HL-60/S4 treated with phorbol 12-myristate 13-acetate at 8.2 ng/mL for 4 days and 3 days (cell line): Measurements from ENCODE around the gene CASZ1.

Experiments used
- in situ Hi-C: fragments of 300-500 bp; cut with MboI; formaldehyde crosslinking; loops from 2 replicates; pipeline ENCODE4 v1.15.0; 2022; ENCODE audit warnings: low sequenced_read_pairs

The CASZ1 gene

DNA sequence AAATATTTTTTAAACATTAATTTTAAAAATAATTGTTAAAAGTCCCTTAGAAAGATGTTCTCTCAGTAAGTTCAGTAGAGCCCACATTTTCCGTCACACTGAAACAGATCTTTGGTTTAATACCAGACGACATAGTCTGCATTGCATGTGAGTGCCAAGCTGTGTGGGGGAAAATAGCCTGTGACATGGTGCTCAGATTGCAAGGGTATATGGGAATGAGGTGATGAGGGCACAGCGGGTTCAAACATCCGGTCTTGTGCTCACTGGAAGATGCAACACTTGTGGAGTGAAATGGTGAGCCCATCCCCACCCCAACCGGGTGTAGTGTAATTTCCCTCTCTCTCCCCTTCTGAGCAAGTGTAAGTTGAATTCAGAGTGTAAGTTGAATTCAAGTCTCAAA is 207.4 kb downstream of the CASZ1 start:
- in situ Hi-C loops = no loop called here

DNA sequence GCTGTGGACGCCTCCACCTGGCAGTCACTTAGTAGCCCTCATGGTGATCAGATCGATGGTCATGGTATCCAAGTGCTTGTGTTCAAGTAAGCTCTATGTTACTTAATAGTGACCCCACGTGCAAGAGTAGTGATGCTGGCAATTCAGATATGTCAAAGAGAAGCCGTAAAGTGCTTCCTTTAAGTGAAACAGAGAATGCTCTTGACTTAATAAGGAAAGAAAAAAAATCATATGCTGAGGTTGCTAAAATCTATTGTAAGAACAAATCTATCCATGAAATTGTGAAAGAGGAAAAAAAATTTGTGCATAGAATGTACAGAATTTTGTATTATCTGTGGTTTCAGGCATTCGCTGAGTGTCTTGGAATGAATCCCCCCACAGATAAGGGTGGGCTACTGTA is 207.8 kb downstream of the CASZ1 start:
- in situ Hi-C loops = no loop called here
